WTC11 (cell line): Measurements from ENCODE around the gene FOXI1. TPM values are rescaled to one million over a fixed set of nuclear protein-coding genes. Genes with fewer than 3 reads are reported as not detected.

Experiments
- ATAC-seq: fragments of 200-7000 bp; cut with Tn5 transposase; 2 replicates; pipeline ENCODE4 v1.10.0; 2021; ENCODE audit warnings: mild to moderate bottlenecking, moderate library complexity
- CTCF ChIA-PET: fragments of 300-600 bp; sonication (Branson Sonifier 250); formaldehyde crosslinking; loops from one replicate; lab custom pipeline; 2021; ENCODE audit warnings: antibody characterized with exemption; lab: Charles Lee
- POLR2A ChIA-PET: fragments of 350-600 bp; sonication (Branson Sonifier 250); formaldehyde crosslinking; loops from one replicate; lab custom pipeline; 2021; ENCODE audit warnings: antibody characterized with exemption; lab: Charles Lee
- DNase-seq: peaks from one replicate; pipeline ENCODE4 v3.0.0; 2021; ENCODE audit warnings: low spot score
- H3K27ac Mint-ChIP-seq: 2 replicates; pipeline ENCODE4 v1.8.0; 2021; ENCODE audit warnings: mixed read lengths
- H3K27me3 Mint-ChIP-seq: 2 replicates; pipeline ENCODE4 v1.8.0; 2021; ENCODE audit warnings: low read depth, mild to moderate bottlenecking, moderate library complexity, mixed read lengths
- H3K36me3 Mint-ChIP-seq: 2 replicates; pipeline ENCODE4 v1.8.0; 2021; ENCODE audit warnings: mixed read lengths
- H3K4me1 Mint-ChIP-seq: 2 replicates; pipeline ENCODE4 v1.8.0; 2022; ENCODE audit warnings: mixed read lengths
- H3K4me3 Mint-ChIP-seq: 2 replicates; pipeline ENCODE4 v1.8.0; 2021; ENCODE audit warnings: mild to moderate bottlenecking, moderate library complexity, mixed read lengths
- H3K9me3 Mint-ChIP-seq: 2 replicates; pipeline ENCODE4 v1.8.0; 2021; ENCODE audit warnings: mixed read lengths
- AFF4 ChIP-seq: sonication (generic); formaldehyde crosslinking; IDR thresholded peaks from 2 replicates; pipeline ENCODE4 v1.8.1; 2023; ENCODE audit warnings: mild to moderate bottlenecking, missing genetic modification reagents, borderline replicate concordance
- ATF2 ChIP-seq: sonication (generic); formaldehyde crosslinking; IDR thresholded peaks from 2 replicates; pipeline ENCODE4 v1.8.1; 2022; ENCODE audit warnings: low read depth, missing genetic modification reagents, borderline replicate concordance
- CDX4 ChIP-seq: fragments of 250-450 bp; sonication (Bioruptor Pico); IDR thresholded peaks from 2 replicates; pipeline ENCODE4 v1.9.0; 2021; ENCODE audit warnings: moderate library complexity, mild to moderate bottlenecking, inconsistent platforms, borderline replicate concordance
- E2F1 ChIP-seq: sonication (generic); formaldehyde crosslinking; IDR thresholded peaks from 2 replicates; pipeline ENCODE4 v1.8.0; 2022; ENCODE audit warnings: mild to moderate bottlenecking, missing genetic modification reagents
- E2F4 ChIP-seq: sonication (generic); formaldehyde crosslinking; IDR thresholded peaks from 2 replicates; pipeline ENCODE4 v1.8.1; 2022; ENCODE audit warnings: low read depth, mild to moderate bottlenecking, moderate library complexity, missing genetic modification reagents, borderline replicate concordance
- FOXJ3 ChIP-seq: sonication (generic); formaldehyde crosslinking; IDR thresholded peaks from 2 replicates; pipeline ENCODE4 v1.9.0; 2021; ENCODE audit warnings: missing genetic modification reagents, mild to moderate bottlenecking, borderline replicate concordance
- KAT7 ChIP-seq: sonication (generic); formaldehyde crosslinking; IDR thresholded peaks from 2 replicates; pipeline ENCODE4 v1.8.1; 2023; ENCODE audit warnings: missing genetic modification reagents, mild to moderate bottlenecking, borderline replicate concordance
- MLX ChIP-seq: sonication (generic); formaldehyde crosslinking; IDR thresholded peaks from 2 replicates; pipeline ENCODE4 v1.8.1; 2023; ENCODE audit warnings: mild to moderate bottlenecking, missing genetic modification reagents, moderate library complexity
- MYBL2 ChIP-seq: sonication (generic); formaldehyde crosslinking; IDR thresholded peaks from 2 replicates; pipeline ENCODE4 v1.8.1; 2023; ENCODE audit warnings: mild to moderate bottlenecking, moderate library complexity, missing genetic modification reagents
- NFE2L1 ChIP-seq: sonication (generic); formaldehyde crosslinking; IDR thresholded peaks from 2 replicates; pipeline ENCODE4 v1.8.1; 2023; ENCODE audit warnings: missing genetic modification reagents
- OVOL2 ChIP-seq: fragments of 250-450 bp; sonication (Bioruptor Pico); IDR thresholded peaks from 2 replicates; pipeline ENCODE4 v1.9.0; 2021; ENCODE audit warnings: mild to moderate bottlenecking, borderline replicate concordance
- PREB ChIP-seq: sonication (generic); formaldehyde crosslinking; IDR thresholded peaks from 2 replicates; pipeline ENCODE4 v1.8.1; 2022; ENCODE audit warnings: mild to moderate bottlenecking, missing genetic modification reagents, moderate library complexity, borderline replicate concordance
- ZBTB21 ChIP-seq: sonication (generic); formaldehyde crosslinking; IDR thresholded peaks from 2 replicates; pipeline ENCODE4 v1.8.1; 2023; ENCODE audit warnings: mild to moderate bottlenecking, missing genetic modification reagents, borderline replicate concordance
- ZNF281 ChIP-seq: sonication (generic); formaldehyde crosslinking; IDR thresholded peaks from 2 replicates; pipeline ENCODE4 v1.8.0; 2023; ENCODE audit warnings: mild to moderate bottlenecking, missing genetic modification reagents
- ZNF317 ChIP-seq: sonication (generic); formaldehyde crosslinking; IDR thresholded peaks from 2 replicates; pipeline ENCODE4 v1.8.1; 2023; ENCODE audit warnings: low read depth, mild to moderate bottlenecking, moderate library complexity, missing genetic modification reagents, borderline replicate concordance
- total RNA-seq: library from RNA; stranded (reverse); gene quantifications from 3 replicates; pipeline ENCODE4 v1.2.3, GENCODE V29; 2021

Gene FOXI1
- total RNA-seq, 1 experiment from 2014 or later, result not detected

GRCh38 chr5:170115925-170116324, 10.2 kb downstream of the FOXI1 start:
- DNase-seq (no peak), ATAC-seq (no peak)
- Mint-ChIP-seq H3K27me3 (peaks cover 17% of the 10 kb centered on the region), H3K4me1 (peaks cover 32% of the 10 kb centered on the region), H3K4me3 (no peak overlapping the region), H3K9me3 (peaks cover 28% of the 10 kb centered on the region)
- TF ChIP-seq KAT7 (CRISPR knock-in tag) (no peak), MYBL2 (no peak), E2F4 (CRISPR knock-in tag) (no peak)
- TF ChIP-seq, all 79 proteins: peak for 0
- CTCF ChIA-PET, result interaction anchor here (1.5 kb wide), 1 partner anchor 45 kb away, joined by 3 read pairs; no protein-coding TSS in a partner anchor
- POLR2A ChIA-PET, result no interaction called here
- Mint-ChIP-seq H3K27ac (no peak overlapping the region), H3K36me3 (peaks cover 15% of the 10 kb centered on the region)

GRCh38 chr5:170117736-170118135, 12.0 kb downstream of the FOXI1 start:
- no peak overlapping the region for H3K27ac Mint-ChIP-seq
- TF ChIP-seq ZNF317 (CRISPR knock-in tag) (no peak), E2F1 (CRISPR knock-in tag) (no peak), OVOL2 (CRISPR knock-in tag) (no peak), ZNF281 (CRISPR knock-in tag) (no peak), FOXJ3 (CRISPR knock-in tag) (no peak), CDX4 (CRISPR knock-in tag) (no peak), AFF4 (CRISPR knock-in tag) (no peak)
- peaks cover 22% of the 10 kb centered on the region for H3K4me1 Mint-ChIP-seq
- peaks cover 15% of the 10 kb centered on the region for H3K36me3 Mint-ChIP-seq
- peaks cover 28% of the 10 kb centered on the region for H3K9me3 Mint-ChIP-seq
- ChIA-PET CTCF (no interaction called here), POLR2A (no interaction called here)
- ATAC-seq (no peak), DNase-seq (no peak)
- no peak overlapping the region for H3K4me3 Mint-ChIP-seq
- peaks cover 2% of the 10 kb centered on the region; the same call in 1 of the 2 replicates for H3K27me3 Mint-ChIP-seq

GRCh38 chr5:170120576-170120975, 14.9 kb downstream of the FOXI1 start:
- Mint-ChIP-seq H3K9me3 (peaks cover 17% of the 10 kb centered on the region), H3K4me1 (peaks cover 10% of the 10 kb centered on the region), H3K27ac (no peak overlapping the region), H3K36me3 (peaks cover 4% of the 10 kb centered on the region), H3K4me3 (no peak overlapping the region), H3K27me3 (no peaks in the 10 kb centered on the region)
- TF ChIP-seq MLX (CRISPR knock-in tag), result no peak
- no peak for TF ChIP-seq NFE2L1 (CRISPR knock-in tag)
- TF ChIP-seq PREB (CRISPR knock-in tag), result no peak
- TF ChIP-seq ATF2 (CRISPR knock-in tag), result no peak
- TF ChIP-seq ZBTB21 (CRISPR knock-in tag), result no peak
- POLR2A ChIA-PET, result no interaction called here
- CTCF ChIA-PET, result no interaction called here
- ATAC-seq (no peak), DNase-seq (no peak)
